Activated naive CD4-positive, alpha-beta T cell treated with anti-CD3 and anti-CD28 coated beads, Interleukin-2, amount 50 U/mL, for 72 hours (primary cell): ENCODE results near the gene PIK3R4. TPM values are rescaled to one million over a fixed set of nuclear protein-coding genes. Genes with fewer than 3 reads are reported as not detected.

Experiments
- ATAC-seq, 2 donors: fragments of 150-1000 bp; cut with Tn5 transposase; 2 replicates each; pipeline ENCODE4 v1.10.0; 2021; ENCODE audit warnings: mild to moderate bottlenecking in 2 of 2, moderate library complexity in 2 of 2
- DNase-seq, 2 donors: peaks; one replicate each; pipeline ENCODE4 v3.0.0; 2021 to 2022; ENCODE audit warnings: low spot score in 2 of 2
- H3K27ac Mint-ChIP-seq, 2 donors: one replicate each; pipeline ENCODE4 v1.8.0; 2022; ENCODE audit warnings: mild to moderate bottlenecking in 2 of 2, mixed read lengths in 2 of 2
- H3K36me3 Mint-ChIP-seq, 2 donors: one replicate each; pipeline ENCODE4 v1.8.0; 2022; ENCODE audit warnings: mixed read lengths in 2 of 2
- H3K9me3 Mint-ChIP-seq, 2 donors: one replicate each; pipeline ENCODE4 v1.8.0; 2022; ENCODE audit warnings: mixed read lengths in 2 of 2
- total RNA-seq, 2 donors: library from RNA; stranded (reverse); gene quantifications; one replicate each; pipeline ENCODE4 v1.2.3, GENCODE V29; 2022

PIK3R4 gene
- total RNA-seq, 2 donors from 2014 or later = 23.3 to 32.4 TPM

DNA sequence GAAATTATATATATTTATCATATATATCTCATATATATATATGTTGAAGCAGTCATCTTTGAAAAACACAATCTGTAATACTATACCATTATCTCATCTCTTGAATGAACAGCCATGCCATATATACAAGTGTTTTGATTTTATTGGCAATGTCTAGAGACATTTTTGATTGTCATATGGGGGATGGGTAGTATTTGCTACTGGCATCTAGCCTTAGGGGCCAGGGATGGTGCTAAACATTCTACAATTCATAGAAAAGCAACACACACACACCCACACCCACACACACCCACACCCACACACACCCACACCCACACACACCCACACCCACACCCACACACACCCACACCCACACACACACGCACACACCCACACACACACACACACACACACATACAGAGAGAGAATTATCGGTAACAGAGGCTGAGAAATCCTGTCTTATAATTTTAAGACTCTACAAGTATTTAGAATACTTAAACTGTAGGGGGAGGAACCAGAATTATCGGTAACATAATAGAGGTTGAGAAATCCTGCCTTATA, 11.1 kb upstream of the PIK3R4 start:
- DNase-seq (no peak), ATAC-seq (no peak)
- Mint-ChIP-seq H3K36me3 (no peaks in the 10 kb centered on the region), H3K9me3 (no peaks in the 10 kb centered on the region), H3K27ac (no peak overlapping the region)

DNA sequence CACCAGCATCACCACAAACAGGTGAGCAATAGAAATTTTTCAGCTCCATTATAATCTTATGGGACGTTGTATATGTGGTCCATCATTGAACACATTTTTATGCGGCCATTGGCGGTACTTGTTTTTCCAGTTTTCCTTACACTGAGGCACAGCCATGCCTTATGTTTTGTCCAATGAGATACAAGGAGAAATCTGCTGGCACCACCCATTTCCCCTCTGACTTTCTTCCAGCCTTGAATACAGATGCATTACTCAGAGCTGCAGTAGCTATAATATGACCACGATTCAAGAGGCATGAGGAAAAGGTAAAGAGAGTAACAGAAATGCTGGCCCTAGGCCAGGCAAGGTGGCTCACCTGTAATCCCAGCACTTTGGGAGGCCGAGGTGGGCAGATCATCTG, 9.0 kb upstream of the PIK3R4 start:
- H3K27ac Mint-ChIP-seq = no peak overlapping the region
- no peaks in the 10 kb centered on the region for H3K9me3 Mint-ChIP-seq
- ATAC-seq (no peak), DNase-seq (no peak)
- H3K36me3 Mint-ChIP-seq = no peaks in the 10 kb centered on the region

DNA sequence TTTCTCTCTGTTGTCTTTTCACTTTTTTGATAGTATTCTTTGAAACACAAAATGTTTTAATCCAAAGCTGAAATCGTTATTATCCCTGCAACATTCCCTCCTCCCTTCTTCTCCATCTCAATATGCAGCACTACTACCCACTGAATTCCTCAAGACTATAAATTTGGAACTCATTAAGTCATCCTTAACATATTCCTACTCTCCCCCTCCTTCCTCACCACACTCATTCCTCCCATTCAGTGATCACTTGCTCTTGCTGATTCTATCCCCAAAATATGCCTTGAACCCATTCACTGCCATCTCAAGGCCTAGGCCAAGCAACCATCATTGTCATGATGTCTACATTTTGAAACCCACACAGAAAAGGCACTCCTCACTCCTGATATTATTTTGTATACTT, 2.4 kb upstream of the PIK3R4 start:
- H3K27ac Mint-ChIP-seq = no peak overlapping the region
- H3K36me3 Mint-ChIP-seq = peaks cover 0 to 2% of the 10 kb centered on the region in 2 donors
- no peak for ATAC-seq
- DNase-seq = no peak
- H3K9me3 Mint-ChIP-seq = no peaks in the 10 kb centered on the region

DNA sequence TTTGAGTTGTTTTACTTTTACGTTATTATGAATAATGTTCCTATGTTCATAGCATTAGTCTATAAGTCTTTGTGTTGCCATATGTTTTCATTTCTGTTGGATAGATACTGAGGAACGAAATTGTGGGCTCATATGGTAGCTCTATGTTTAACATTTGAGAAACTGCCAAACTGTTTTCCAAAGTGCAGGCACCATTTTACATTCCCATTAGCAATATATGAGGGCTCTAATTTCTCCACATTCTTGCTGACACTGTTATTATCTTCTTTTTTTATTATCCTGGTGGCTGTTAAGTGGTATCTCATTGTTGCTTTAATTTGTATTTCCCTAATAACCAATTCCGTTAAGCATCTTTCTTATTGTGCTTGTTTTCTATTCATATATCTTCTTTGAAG, 1.8 kb upstream of the PIK3R4 start:
- DNase-seq (no peak), ATAC-seq (no peak)
- H3K27ac Mint-ChIP-seq = peak overlapping the region in 1 of 2 donors; percentile 94
- peaks cover 5 to 7% of the 10 kb centered on the region in 2 donors for H3K36me3 Mint-ChIP-seq
- no peaks in the 10 kb centered on the region for H3K9me3 Mint-ChIP-seq

DNA sequence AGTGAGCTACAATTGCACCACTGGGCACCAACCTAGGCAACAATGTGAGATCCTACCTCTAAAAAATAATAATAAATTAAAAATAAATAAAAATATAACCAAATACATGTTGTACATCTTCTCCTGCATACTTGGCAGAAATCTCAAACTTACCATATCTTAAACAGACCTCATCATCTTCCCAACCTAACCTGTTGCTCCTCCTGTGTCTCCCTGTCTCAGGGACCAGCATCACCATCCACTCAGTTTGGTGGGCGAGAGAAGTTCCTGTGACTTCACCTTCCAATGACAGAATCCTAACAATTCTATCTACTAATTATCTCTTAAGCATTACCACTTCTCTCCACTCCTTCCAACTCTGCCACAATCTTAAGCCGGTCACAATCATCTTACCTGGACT, 3.3 kb downstream of the PIK3R4 start:
- ATAC-seq = no peak
- no peak for DNase-seq
- peaks cover 19 to 38% of the 10 kb centered on the region in 2 donors for H3K36me3 Mint-ChIP-seq
- H3K27ac Mint-ChIP-seq = peak overlapping the region in 1 of 2 donors; percentile 66
- no peaks in the 10 kb centered on the region for H3K9me3 Mint-ChIP-seq

DNA sequence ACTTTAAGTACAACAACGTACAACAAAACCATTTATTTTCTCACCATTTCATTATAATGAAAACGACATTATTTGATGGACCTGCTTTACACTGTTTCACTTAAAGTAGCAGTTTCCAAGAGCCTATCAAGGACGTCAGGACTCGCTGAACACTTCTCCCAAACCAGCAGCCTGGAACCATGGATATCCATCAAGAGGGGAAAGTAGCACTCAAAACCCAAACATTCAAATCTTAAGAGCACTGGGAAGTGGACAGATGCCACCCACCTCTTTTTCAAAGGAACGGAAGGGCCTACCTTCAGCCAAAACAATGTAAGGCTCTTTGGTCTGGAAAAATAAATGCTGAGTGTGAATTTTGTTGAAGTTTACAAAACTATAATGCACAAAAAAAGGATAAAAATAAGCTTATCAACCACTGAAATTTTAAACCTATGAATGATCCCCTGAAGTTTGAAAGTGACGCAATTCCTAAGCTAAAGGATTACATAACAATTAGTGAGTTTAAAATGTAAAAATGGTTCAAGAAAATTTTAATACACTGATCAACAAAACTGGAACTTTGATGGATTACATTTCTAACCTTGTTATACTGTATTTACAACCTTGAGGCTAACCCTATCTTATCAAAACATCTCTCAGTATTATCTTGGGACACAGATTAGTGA, 4.6 kb downstream of the PIK3R4 start:
- DNase-seq = no peak
- H3K9me3 Mint-ChIP-seq = no peaks in the 10 kb centered on the region
- H3K27ac Mint-ChIP-seq = no peak overlapping the region
- ATAC-seq = no peak
- peaks cover 19 to 41% of the 10 kb centered on the region in 2 donors for H3K36me3 Mint-ChIP-seq

DNA sequence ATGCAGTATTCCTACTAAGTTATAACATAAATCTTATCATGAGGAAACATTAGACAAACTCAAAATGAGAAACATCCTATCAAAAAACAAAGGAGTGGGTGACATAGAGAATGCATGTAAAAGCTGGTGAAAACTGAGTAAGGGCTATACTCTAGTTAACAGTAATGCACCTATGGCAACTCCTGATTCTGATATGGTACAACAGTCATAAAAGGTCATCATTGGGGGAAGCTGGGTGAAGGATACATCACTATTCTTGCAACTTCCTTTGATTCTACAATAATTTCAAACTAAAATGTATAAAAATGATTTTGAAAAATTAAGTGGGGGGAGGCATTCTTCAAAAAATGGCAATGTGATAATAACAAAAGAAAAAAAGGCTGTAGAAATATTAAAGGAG, 6.8 kb downstream of the PIK3R4 start:
- ATAC-seq = no peak
- H3K36me3 Mint-ChIP-seq = peaks cover 19 to 49% of the 10 kb centered on the region in 2 donors
- no peaks in the 10 kb centered on the region for H3K9me3 Mint-ChIP-seq
- DNase-seq = no peak
- H3K27ac Mint-ChIP-seq = no peak overlapping the region

DNA sequence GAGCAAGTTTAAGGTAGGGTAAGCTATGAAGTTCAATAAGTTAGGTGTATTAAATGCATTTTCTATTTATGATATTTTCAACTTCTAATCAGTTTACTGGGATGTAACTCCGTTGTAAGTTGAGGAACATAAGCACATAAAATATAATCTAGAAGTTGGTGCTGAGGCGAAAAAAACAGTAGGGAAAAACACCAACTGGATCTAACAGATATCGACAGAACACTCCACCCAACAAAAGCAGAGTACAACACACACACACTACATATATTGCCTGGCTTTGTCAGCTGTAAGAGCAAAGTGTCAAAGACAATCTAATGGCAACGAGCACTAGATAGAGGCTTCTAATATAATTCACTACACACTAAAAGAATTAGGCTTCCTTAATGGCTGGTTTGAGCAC, 8.4 kb downstream of the PIK3R4 start:
- peaks cover 10 to 42% of the 10 kb centered on the region in 2 donors for H3K36me3 Mint-ChIP-seq
- ATAC-seq = no peak
- H3K27ac Mint-ChIP-seq = no peak overlapping the region
- DNase-seq = no peak
- H3K9me3 Mint-ChIP-seq = no peaks in the 10 kb centered on the region

DNA sequence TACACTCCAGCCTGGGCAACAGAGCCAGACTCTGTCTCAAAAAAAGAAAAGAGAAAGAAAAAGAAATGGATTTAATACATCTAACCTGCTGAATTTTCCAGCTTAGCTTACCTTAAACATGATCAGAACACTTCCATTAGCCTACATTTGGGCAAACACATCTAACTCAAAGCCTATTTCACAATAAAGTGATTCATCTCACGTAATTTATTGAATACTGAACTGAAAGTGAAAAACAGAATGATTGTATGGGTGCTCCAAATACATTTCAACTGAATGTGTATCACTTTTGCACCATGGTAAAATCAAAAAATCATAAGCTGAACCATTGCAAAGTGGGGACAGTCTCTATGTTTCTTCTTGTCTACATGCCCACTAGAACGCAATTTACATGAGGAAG, 9.0 kb downstream of the PIK3R4 start:
- peak overlapping the region in 1 of 2 donors; percentile 22 for H3K27ac Mint-ChIP-seq
- ATAC-seq = peak in 1 of 2 donors; percentile 57
- no peak for DNase-seq
- H3K36me3 Mint-ChIP-seq = peaks cover 7 to 38% of the 10 kb centered on the region in 2 donors
- H3K9me3 Mint-ChIP-seq = no peaks in the 10 kb centered on the region

DNA sequence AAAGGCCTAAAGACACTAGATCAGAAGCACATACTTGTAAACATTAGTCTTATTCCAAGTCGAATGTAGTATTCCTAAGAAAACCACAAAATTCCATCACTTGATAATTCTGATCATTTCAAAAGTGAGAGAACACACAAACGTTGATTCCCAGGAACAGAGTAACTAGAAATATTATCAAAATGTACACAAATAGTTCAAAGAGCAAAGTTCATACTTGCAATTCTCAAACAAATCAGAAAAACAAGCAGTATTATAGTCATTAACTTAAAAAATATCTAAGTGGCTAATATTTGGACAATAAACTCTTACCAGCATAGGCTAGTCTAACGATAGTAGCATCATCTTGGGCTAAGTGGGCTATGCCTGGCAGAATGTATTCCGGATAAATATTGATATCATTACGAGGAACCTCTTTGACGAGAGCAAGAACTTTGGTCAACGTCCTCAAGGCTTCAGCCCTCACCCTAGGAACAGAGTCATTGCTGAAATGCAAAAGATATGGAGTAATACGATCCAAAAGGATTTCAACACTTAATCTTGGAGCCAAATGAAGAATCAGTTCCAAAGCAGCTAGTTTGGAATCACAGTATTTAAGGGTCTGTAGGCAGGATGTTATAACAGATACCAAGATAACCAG, 13.3 kb downstream of the PIK3R4 start:
- ATAC-seq (no peak), DNase-seq (no peak)
- Mint-ChIP-seq H3K36me3 (peaks cover 0 to 10% of the 10 kb centered on the region in 2 donors), H3K27ac (no peak overlapping the region), H3K9me3 (no peaks in the 10 kb centered on the region)

DNA sequence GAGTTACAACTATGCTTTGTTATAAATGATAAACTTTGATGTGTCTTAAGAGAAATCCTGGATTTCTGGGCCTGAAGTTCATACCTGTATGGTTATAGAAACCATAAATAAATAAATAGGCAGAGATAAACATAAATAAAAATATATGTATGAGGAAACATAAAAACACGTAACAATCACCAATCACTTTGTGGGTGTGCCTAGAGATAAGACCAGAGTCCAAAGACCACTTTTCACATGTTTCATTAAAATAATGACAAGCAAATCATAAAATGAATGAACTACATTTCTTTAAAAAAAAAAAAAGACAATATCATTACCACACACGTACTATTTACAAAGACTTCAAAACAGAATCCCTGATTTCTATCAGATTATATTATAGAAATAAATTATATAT, 14.1 kb downstream of the PIK3R4 start:
- H3K9me3 Mint-ChIP-seq = no peaks in the 10 kb centered on the region
- no peak overlapping the region for H3K27ac Mint-ChIP-seq
- peaks cover 0 to 10% of the 10 kb centered on the region in 2 donors for H3K36me3 Mint-ChIP-seq
- ATAC-seq = no peak
- no peak for DNase-seq

DNA sequence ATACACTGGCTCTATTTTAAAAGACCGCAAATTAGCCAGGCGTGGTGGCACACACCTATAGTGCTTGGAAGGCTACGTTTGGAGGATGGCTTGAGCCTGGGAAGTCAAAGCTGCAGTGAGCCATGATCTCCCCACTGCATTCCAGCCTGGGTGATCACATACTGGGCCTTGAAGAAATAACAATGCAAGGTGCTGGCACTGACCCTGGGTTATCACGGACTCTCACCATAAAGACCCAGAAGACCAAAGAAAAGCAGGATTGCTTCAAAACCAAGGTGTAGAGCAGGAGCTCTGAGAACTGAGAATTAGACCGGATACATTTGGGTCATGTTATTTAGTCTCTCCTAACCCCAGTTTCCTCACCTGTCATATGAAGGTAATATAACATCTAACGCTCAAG, 14.8 kb downstream of the PIK3R4 start:
- ATAC-seq (no peak), DNase-seq (no peak)
- Mint-ChIP-seq H3K9me3 (no peaks in the 10 kb centered on the region), H3K27ac (no peak overlapping the region), H3K36me3 (peaks cover 0 to 5% of the 10 kb centered on the region in 2 donors)

DNA sequence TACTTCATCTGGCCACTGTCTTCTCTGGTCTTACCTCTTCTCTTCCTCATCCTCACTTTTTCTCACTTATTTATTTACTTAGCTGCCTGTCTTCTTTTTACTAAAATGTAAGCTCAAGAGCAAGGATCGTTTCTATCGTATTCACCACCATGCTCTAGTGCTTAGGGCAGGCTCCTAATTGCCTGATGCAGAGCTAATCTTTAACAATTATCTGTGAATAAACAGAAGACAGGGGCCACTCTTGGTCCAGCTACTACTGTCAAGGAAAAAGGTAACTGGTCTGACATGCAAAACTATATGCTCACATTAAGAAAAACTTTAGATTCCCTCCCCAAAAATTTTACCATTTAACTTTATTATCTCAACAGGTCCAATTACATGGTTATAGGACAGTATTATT, 17.5 kb downstream of the PIK3R4 start:
- DNase-seq (no peak), ATAC-seq (no peak)
- Mint-ChIP-seq H3K9me3 (no peaks in the 10 kb centered on the region), H3K27ac (no peak overlapping the region), H3K36me3 (no peaks in the 10 kb centered on the region)

DNA sequence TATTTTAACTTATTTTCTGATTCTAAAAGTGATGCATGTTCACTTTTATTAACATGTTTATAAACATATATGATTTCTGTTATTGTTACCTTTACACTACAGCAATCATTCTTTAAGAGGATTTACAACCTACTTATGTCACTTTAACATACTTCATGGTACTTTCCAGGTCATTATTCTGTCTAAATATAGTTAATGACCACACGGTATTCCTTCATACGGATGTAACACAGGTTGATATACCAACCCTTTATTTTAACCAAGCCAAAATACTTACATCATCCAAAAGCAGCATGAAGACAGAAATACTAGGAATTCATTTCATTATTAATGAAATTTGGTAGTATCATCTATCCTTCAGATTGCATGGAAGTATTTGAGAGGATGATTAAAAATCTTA, 18.6 kb downstream of the PIK3R4 start:
- Mint-ChIP-seq H3K9me3 (no peaks in the 10 kb centered on the region), H3K36me3 (no peaks in the 10 kb centered on the region), H3K27ac (no peak overlapping the region)
- ATAC-seq = no peak
- DNase-seq = no peak

DNA sequence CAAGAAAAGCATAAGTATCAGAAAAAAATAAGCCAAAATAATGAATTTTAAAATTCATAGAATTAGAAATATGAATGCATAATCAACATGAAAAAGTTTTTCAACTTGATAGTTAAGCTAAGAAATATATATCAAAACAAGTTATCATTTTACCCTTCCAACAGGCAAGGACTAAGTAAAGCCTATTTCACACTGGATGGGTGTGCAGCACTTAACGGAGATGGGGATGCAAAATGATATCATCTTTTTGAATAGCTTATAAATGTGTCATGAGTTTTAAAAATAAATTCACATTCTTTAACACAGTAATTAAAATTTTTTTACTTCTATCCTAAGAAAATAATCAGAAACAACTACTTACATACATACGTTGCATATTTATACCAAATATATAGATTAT, 20.9 kb downstream of the PIK3R4 start:
- ATAC-seq (no peak), DNase-seq (no peak)
- no peaks in the 10 kb centered on the region for H3K36me3 Mint-ChIP-seq
- no peaks in the 10 kb centered on the region for H3K9me3 Mint-ChIP-seq
- H3K27ac Mint-ChIP-seq = no peak overlapping the region

DNA sequence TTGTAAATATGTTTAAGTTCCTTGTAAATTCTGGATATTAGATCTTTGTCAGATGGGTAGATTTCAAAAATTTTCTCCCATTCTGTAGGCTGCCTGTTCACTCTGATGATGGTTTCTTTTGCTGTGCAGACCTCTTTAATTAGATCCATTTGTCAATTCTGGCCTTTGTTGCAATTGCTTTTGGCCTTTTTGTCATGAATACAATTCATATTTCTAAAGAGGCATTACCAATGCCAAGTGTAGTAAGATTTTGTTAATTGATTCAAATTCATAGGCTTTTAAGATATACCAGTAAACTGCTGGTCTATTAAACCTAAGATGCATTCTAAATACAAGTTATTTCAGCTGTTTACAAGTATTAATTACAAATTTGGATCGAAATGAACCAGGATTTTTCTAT, 31.0 kb downstream of the PIK3R4 start:
- ATAC-seq (no peak), DNase-seq (no peak)
- Mint-ChIP-seq H3K36me3 (peaks cover 16 to 34% of the 10 kb centered on the region in 2 donors), H3K27ac (no peak overlapping the region), H3K9me3 (no peaks in the 10 kb centered on the region)

DNA sequence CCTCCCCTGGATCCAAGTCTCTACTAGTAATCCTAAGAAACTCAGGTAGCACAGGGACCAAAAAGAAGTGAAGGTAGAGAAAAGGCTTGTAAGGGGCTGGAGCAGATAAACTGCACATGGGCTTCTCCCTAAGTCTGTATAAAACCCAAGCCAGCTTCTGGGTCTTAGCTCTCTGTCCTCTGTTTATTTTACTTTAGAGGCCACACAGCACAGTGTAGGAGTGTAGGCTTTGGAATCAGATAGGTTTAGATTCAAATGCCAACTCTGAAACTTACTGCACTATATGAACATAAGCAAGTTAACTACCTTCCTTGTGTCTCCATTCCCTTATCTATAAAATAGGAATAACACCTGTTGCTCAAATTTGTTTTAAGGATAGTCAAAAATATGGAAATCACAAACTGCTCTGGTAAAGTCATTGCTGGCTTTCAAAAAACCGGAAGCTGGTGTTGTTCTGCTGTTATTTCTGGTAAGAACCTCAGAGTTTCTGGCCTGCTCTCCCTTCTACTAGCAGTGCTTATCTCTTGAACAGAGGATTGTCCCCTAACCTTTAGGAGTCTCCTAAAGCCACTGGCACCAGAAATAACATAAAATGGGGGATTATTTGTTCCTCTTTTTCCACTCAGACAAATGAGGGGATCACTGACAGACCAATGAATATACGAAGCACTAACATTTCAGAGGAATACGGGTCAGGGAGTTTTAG, 33.8 kb downstream of the PIK3R4 start:
- Mint-ChIP-seq H3K9me3 (no peaks in the 10 kb centered on the region), H3K27ac (no peak overlapping the region), H3K36me3 (peaks cover 16 to 40% of the 10 kb centered on the region in 2 donors)
- no peak for DNase-seq
- no peak for ATAC-seq
